Activated naive CD8-positive, alpha-beta T cell treated with anti-CD3 and anti-CD28 coated beads, Interleukin-2, amount 50 U/mL, for 24 hours (primary cell): ENCODE results near the gene SCN2A.
A peak's percentile ranks its signal among the peaks of the same experiment; 100 is the strongest.

Experiments
- ATAC-seq: fragments of 150-1000 bp; cut with Tn5 transposase; one replicate; pipeline ENCODE4 v1.10.0; 2021
- DNase-seq: peaks from one replicate; pipeline ENCODE4 v3.0.0; 2021
- H3K27ac Mint-ChIP-seq: one replicate; pipeline ENCODE4 v1.8.0; 2021; ENCODE audit warnings: mild to moderate bottlenecking, mixed read lengths
- H3K27me3 Mint-ChIP-seq: one replicate; pipeline ENCODE4 v1.8.0; 2021; ENCODE audit warnings: mixed read lengths
- H3K36me3 Mint-ChIP-seq: one replicate; pipeline ENCODE4 v1.8.0; 2021; ENCODE audit warnings: low read depth, mixed read lengths
- H3K4me1 Mint-ChIP-seq: one replicate; pipeline ENCODE4 v1.8.0; 2021; ENCODE audit warnings: mixed read lengths
- H3K4me3 Mint-ChIP-seq: one replicate; pipeline ENCODE4 v1.8.0; 2021; ENCODE audit warnings: mild to moderate bottlenecking, moderate library complexity, mixed read lengths
- H3K9me3 Mint-ChIP-seq: one replicate; pipeline ENCODE4 v1.8.0; 2021; ENCODE audit warnings: mixed read lengths

SCN2A gene

GRCh38 chr2:165239230-165239629 is at the start of gene SCN2A:
TSS of gene SCN2A (plus strand) at chr2:165239414. CDS start at chr2:165295824, 56,410 bp downstream.
- H3K27me3 Mint-ChIP-seq, result no peaks in the 10 kb centered on the region
- ATAC-seq (no peak), DNase-seq (no peak)
- H3K4me3 Mint-ChIP-seq, result no peak within 1 kb of the TSS
- H3K9me3 Mint-ChIP-seq, result no peaks in the 10 kb centered on the region
- H3K4me1 Mint-ChIP-seq, result no peaks in the 10 kb centered on the region
- H3K36me3 Mint-ChIP-seq, result no peaks in the 10 kb centered on the region
- no peak within 1 kb of the TSS for H3K27ac Mint-ChIP-seq

DNA sequence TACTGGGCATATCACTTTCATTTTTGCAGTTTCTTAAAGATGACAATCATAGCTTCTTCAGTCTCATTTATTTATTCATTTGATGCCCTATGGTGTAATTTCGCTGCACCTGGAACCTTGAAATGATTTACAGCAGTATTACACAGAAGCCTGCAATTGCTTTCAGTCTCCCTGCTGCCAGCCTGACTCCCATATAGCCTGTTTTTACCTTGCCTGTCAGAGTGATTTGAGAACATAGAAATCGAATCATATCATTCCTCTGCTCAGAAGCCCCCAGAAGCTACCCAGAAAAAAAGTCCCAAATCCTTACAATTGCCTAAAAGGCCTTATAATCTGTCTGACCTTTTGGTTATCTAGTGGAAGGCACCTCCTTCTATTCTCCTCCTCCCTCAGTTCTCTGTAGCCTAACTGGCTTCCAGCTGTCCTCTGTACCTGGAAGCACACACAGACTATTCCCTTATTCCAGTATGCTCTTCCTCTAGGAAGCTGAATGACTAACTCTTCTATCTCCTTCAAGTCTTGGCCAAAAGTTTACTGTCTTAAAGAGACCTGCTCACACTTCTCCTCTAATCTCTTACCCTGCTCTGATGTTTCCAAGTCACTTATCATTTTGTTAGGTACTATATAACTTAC is 48.0 kb upstream of the SCN2A start:
- Mint-ChIP-seq H3K36me3 (no peaks in the 10 kb centered on the region), H3K27me3 (no peaks in the 10 kb centered on the region), H3K9me3 (no peaks in the 10 kb centered on the region), H3K4me3 (no peak overlapping the region), H3K27ac (no peak overlapping the region), H3K4me1 (peaks cover 7% of the 10 kb centered on the region)
- ATAC-seq (no peak), DNase-seq (no peak)

- peaks cover 7% of the 10 kb centered on the region for H3K4me1 Mint-ChIP-seq
- no peak for ATAC-seq
- no peak for DNase-seq
- H3K9me3 Mint-ChIP-seq, result no peaks in the 10 kb centered on the region
- H3K36me3 Mint-ChIP-seq, result no peaks in the 10 kb centered on the region
- H3K27me3 Mint-ChIP-seq, result no peaks in the 10 kb centered on the region
- H3K4me3 Mint-ChIP-seq, result no peak overlapping the region
- no peak overlapping the region for H3K27ac Mint-ChIP-seq
Measured at GRCh38 chr2:165192729-165193128, 46.5 kb upstream of the SCN2A start.

DNA sequence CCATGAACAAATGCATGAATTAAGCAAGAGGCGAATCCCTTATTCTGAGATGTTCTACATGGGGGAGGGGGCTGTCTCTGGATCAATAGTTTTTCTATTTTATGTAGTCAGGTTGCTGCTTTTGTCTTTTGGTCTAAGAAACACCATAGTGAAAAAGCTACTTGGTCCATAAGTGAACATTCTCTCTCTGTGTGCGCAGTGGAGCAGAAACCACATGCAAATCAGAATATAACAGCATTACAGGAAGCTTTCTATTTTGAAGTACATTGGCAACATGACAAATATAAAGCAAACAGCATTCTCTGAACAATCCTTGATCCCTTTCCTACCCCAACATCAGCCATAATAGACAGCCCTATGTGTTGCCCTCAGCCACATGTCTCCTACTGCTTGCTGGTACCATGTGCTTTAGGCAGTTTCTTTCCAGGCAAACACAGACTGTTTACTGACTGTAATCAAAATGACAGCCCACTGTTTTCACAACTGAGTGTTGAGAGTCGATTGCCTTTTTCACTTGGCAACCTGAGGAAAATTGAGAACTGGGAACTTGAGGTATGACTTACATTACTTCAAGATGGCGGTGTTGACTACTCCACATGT is 45.9 kb upstream of the SCN2A start:
- no peak for ATAC-seq
- Mint-ChIP-seq H3K27ac (no peak overlapping the region), H3K9me3 (no peaks in the 10 kb centered on the region), H3K4me1 (peaks cover 7% of the 10 kb centered on the region), H3K27me3 (no peaks in the 10 kb centered on the region), H3K36me3 (no peaks in the 10 kb centered on the region), H3K4me3 (no peak overlapping the region)
- DNase-seq, result no peak

- Mint-ChIP-seq H3K36me3 (no peaks in the 10 kb centered on the region), H3K27me3 (no peaks in the 10 kb centered on the region), H3K4me3 (no peak overlapping the region), H3K9me3 (no peaks in the 10 kb centered on the region), H3K27ac (no peak overlapping the region), H3K4me1 (peaks cover 7% of the 10 kb centered on the region)
- DNase-seq (no peak), ATAC-seq (no peak)
Measured at GRCh38 chr2:165196411-165196810, 42.8 kb upstream of the SCN2A start.

- H3K4me1 Mint-ChIP-seq, result peaks cover 7% of the 10 kb centered on the region
- no peak for DNase-seq
- no peaks in the 10 kb centered on the region for H3K27me3 Mint-ChIP-seq
- H3K9me3 Mint-ChIP-seq, result no peaks in the 10 kb centered on the region
- H3K27ac Mint-ChIP-seq, result no peak overlapping the region
- no peak overlapping the region for H3K4me3 Mint-ChIP-seq
- ATAC-seq, result no peak
- no peaks in the 10 kb centered on the region for H3K36me3 Mint-ChIP-seq
Measured at GRCh38 chr2:165197346-165197745, 41.9 kb upstream of the SCN2A start.

GRCh38 chr2:165198181-165198580 is 41.0 kb upstream of the SCN2A start:
- Mint-ChIP-seq H3K9me3 (no peaks in the 10 kb centered on the region), H3K36me3 (no peaks in the 10 kb centered on the region), H3K27me3 (no peaks in the 10 kb centered on the region), H3K4me1 (peaks cover 7% of the 10 kb centered on the region), H3K27ac (no peak overlapping the region), H3K4me3 (no peak overlapping the region)
- ATAC-seq (no peak), DNase-seq (no peak)

GRCh38 chr2:165202239-165202638 is 37.0 kb upstream of the SCN2A start:
- Mint-ChIP-seq H3K36me3 (no peaks in the 10 kb centered on the region), H3K4me1 (no peaks in the 10 kb centered on the region), H3K27ac (no peak overlapping the region), H3K27me3 (no peaks in the 10 kb centered on the region), H3K9me3 (no peaks in the 10 kb centered on the region), H3K4me3 (no peak overlapping the region)
- DNase-seq (no peak), ATAC-seq (no peak)

DNA sequence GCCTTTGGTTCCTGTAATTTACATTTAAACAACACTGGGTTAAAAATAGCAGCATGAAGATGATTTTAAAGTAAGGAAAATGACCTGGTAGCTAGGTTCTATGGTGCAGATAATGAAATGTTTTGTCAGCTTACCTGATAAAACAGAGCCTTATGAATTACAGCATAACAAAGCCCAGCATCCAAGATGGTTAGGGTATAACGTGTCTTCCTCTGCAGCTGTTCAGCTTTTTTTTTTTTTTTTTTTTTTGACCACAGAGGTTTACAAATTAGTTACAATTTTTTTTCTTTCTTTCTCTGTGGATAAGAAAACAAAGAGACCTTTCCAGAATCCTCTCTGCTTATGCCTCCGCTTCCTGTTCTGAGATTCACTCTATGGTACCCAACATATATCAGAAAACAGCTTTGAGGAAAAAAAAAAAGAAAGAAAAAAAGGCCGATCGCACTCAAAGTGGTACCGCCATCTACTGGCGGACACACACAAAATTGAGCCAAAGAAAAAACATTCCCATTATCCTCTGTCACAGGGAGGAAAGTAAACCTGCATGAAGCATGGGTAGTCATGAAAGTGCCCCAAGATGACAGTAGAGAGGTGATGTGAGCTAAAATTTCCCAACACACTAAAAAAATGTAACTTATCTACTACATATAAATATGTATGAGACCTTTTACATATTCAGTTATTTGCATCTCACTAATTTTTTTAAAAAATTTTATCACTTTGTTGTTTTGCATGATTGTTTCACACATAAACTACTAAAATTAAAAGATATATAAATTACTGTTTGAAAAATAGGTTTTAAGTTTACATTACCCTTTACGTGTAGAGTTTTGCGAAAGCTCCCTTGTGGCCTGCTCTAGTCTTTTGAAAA is 35.3 kb upstream of the SCN2A start, which contains the start of gene SCN3A:
SCN3A (minus strand) TSS at position 362 of the 871 bp plus-strand sequence. CDS start 27,656 bp downstream, outside the sequence.
- H3K36me3 Mint-ChIP-seq, result no peaks in the 10 kb centered on the region
- peak within 1 kb of the TSS; percentile 56 for H3K4me3 Mint-ChIP-seq
- DNase-seq (peak; percentile 12), ATAC-seq (no peak)
- no peaks in the 10 kb centered on the region for H3K9me3 Mint-ChIP-seq
- no peak within 1 kb of the TSS for H3K27ac Mint-ChIP-seq
- H3K27me3 Mint-ChIP-seq, result no peaks in the 10 kb centered on the region
- no peaks in the 10 kb centered on the region for H3K4me1 Mint-ChIP-seq

GRCh38 chr2:165205865-165206264 is 33.3 kb upstream of the SCN2A start:
- H3K4me1 Mint-ChIP-seq, result no peaks in the 10 kb centered on the region
- no peaks in the 10 kb centered on the region for H3K36me3 Mint-ChIP-seq
- DNase-seq, result no peak
- no peak overlapping the region for H3K27ac Mint-ChIP-seq
- H3K9me3 Mint-ChIP-seq, result no peaks in the 10 kb centered on the region
- H3K4me3 Mint-ChIP-seq, result no peak overlapping the region
- no peaks in the 10 kb centered on the region for H3K27me3 Mint-ChIP-seq
- ATAC-seq, result no peak

DNA sequence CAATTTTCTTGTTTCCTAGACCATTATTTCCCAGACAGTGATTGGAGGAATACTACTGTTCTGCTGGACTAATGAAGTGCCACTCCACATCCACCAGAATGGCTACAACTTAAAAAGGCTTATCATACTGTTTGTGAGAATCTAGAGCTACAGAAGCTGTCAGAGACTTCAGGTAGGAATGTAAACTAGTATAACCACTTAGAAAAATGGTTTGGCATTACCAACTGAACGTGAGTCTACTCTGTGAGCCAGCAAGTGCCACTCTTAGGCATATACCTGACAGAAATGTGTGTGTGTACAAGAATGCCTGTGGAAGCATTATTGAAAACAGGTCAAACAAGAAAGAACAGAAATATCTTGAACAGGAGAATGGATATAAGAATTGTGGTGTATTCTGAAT is 31.1 kb upstream of the SCN2A start:
- H3K27ac Mint-ChIP-seq, result no peak overlapping the region
- H3K4me3 Mint-ChIP-seq, result no peak overlapping the region
- H3K9me3 Mint-ChIP-seq, result no peaks in the 10 kb centered on the region
- H3K36me3 Mint-ChIP-seq, result no peaks in the 10 kb centered on the region
- ATAC-seq (no peak), DNase-seq (no peak)
- no peaks in the 10 kb centered on the region for H3K27me3 Mint-ChIP-seq
- H3K4me1 Mint-ChIP-seq, result no peaks in the 10 kb centered on the region

DNA sequence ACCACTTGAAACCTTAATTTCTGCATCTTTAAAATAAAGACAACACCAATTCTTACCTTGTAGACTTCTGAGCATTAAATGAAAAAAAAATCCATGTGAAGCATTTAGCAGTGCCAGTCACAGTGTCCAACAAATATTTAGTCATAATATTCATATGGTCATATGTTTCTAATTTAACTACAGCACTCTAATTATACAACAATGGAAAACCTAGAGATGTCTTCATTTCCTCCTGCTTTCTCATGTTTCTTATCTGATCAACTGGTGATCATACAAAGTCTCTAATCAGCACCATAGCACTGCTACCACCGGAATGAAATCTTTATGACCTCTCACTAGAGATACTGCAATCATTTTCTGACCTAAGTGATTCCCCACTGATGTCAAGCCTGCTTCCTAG is 25.1 kb upstream of the SCN2A start:
- ATAC-seq (no peak), DNase-seq (no peak)
- Mint-ChIP-seq H3K27ac (no peak overlapping the region), H3K9me3 (no peaks in the 10 kb centered on the region), H3K4me3 (no peak overlapping the region), H3K36me3 (no peaks in the 10 kb centered on the region), H3K4me1 (no peaks in the 10 kb centered on the region), H3K27me3 (no peaks in the 10 kb centered on the region)

GRCh38 chr2:165219481-165219880 is 19.7 kb upstream of the SCN2A start:
- Mint-ChIP-seq H3K27me3 (no peaks in the 10 kb centered on the region), H3K9me3 (no peaks in the 10 kb centered on the region), H3K4me3 (no peak overlapping the region), H3K36me3 (no peaks in the 10 kb centered on the region), H3K4me1 (no peaks in the 10 kb centered on the region), H3K27ac (no peak overlapping the region)
- DNase-seq, result no peak
- ATAC-seq, result no peak

DNA sequence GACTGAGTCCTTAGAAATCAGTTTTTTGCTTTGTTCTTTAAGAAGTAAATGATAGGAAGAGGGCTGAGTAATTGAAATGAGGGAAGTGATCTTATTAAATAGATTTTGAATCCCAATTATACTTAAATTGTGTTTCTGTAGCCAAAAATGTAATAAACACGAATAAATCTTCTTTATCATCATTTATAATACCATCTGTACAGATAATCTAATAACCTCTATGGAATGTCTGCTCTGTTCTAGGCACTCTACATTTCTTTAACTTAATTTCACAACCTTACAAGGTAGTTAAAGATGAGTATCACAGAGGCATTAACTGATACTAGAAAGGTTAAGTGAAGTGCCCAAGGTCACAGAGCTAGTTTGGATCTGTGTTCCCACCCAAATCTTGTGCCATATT is 14.3 kb upstream of the SCN2A start:
- no peaks in the 10 kb centered on the region for H3K27me3 Mint-ChIP-seq
- no peaks in the 10 kb centered on the region for H3K36me3 Mint-ChIP-seq
- no peaks in the 10 kb centered on the region for H3K9me3 Mint-ChIP-seq
- no peak overlapping the region for H3K4me3 Mint-ChIP-seq
- no peak overlapping the region for H3K27ac Mint-ChIP-seq
- DNase-seq (no peak), ATAC-seq (no peak)
- no peaks in the 10 kb centered on the region for H3K4me1 Mint-ChIP-seq

DNA sequence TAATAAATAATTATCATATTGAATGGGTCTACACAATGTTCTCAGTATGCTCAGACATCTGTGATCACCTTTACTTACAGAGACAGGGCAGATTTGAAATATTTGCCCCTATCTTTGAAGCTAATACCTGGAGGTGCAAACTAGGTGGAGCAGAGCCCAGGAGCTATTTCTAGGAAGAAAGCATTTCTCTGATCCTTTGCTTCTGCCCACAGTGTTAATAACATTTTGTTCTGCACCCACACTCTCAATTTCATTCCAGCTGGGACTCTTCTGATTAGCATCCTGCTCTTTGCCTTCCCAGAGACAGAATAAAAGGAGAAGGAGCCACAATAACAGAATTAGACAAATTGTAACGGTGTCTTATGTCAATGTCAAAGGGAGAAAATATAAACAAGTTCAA is 11.6 kb upstream of the SCN2A start:
- Mint-ChIP-seq H3K27me3 (no peaks in the 10 kb centered on the region), H3K36me3 (no peaks in the 10 kb centered on the region), H3K27ac (no peak overlapping the region), H3K9me3 (no peaks in the 10 kb centered on the region), H3K4me3 (no peak overlapping the region), H3K4me1 (no peaks in the 10 kb centered on the region)
- DNase-seq (no peak), ATAC-seq (no peak)
